ENCODE data around the gene SOX3. TPM values are rescaled to one million over a fixed set of nuclear protein-coding genes. Genes with fewer than 3 reads are reported as not detected.

The SOX3 gene
- total RNA-seq (2016; rRNA removed; fragmentation: Illumina TruSeq; extraction: Trizol) (not detected in 2 replicates), polyA plus RNA-seq (2011; rRNA removed) (not detected in 2 replicates), polyA minus RNA-seq (2011; rRNA and poly(A)+ RNA removed; ENCODE audit: low replicate concordance) (not detected in 2 replicates), Bru-seq, nascent RNA (not detected), BruChase-seq, experiment 1, labeled RNA remaining after a 6-hour chase (not detected), BruChase-seq, experiment 2, labeled RNA remaining after a 2-hour chase (not detected)
- total RNA-seq (2016; cell fraction: cytosol; rRNA removed; fragmentation: Illumina TruSeq; extraction: Trizol; ENCODE audit: low read depth) = not detected in 2 replicates
- not detected in 2 replicates for total RNA-seq (2016; cell fraction: insoluble cytoplasmic fraction; rRNA removed; fragmentation: Illumina TruSeq; extraction: Trizol)
- total RNA-seq (2016; cell fraction: membrane; rRNA removed; fragmentation: Illumina TruSeq; extraction: Trizol) = not detected in 2 replicates
- total RNA-seq (2016; cell fraction: nucleus; rRNA removed; fragmentation: Illumina TruSeq; extraction: Trizol) = not detected in 2 replicates
- not detected in 2 replicates for polyA plus RNA-seq (2011; cell fraction: cytosol; rRNA removed)
- polyA plus RNA-seq (2011; cell fraction: nucleus; rRNA removed) = not detected in 2 replicates
- not detected in 2 replicates for polyA plus RNA-seq (2012)
- not detected in 2 replicates for polyA plus RNA-seq (2016; cell fraction: cytosol; fragmentation: Illumina TruSeq; extraction: Trizol; ENCODE audit: low read depth)
- polyA plus RNA-seq (2016; cell fraction: insoluble cytoplasmic fraction; fragmentation: Illumina TruSeq; extraction: Trizol; ENCODE audit: low read depth) = not detected in 2 replicates
- not detected in 2 replicates for polyA plus RNA-seq (2016; cell fraction: membrane; fragmentation: Illumina TruSeq; extraction: Trizol; ENCODE audit: low read depth)
- polyA plus RNA-seq (2016; cell fraction: nucleus; fragmentation: Illumina TruSeq; extraction: Trizol; ENCODE audit: insufficient read depth, low read depth) = not detected in 2 replicates
- polyA minus RNA-seq (2011; cell fraction: cytosol; rRNA and poly(A)+ RNA removed) = not detected in 2 replicates
- polyA minus RNA-seq (2011; cell fraction: nucleus; rRNA and poly(A)+ RNA removed) = not detected in 2 replicates
- long read RNA-seq, experiment 1 = 0 reads
- long read RNA-seq, experiment 2 = 0 reads

- ChIA-PET CTCF (ENCODE audit: low intra/inter-chr PET ratio, low total read pairs) (no interaction called here), POLR2A (no interaction called here)
- Histone ChIP-seq H3K79me2 (ENCODE audit: insufficient read depth, low read length) (no peaks in the 10 kb centered on the region), H3K4me1 (ENCODE audit: insufficient read depth, low read length) (no peaks in the 10 kb centered on the region), H3K4me3 (replicated peaks in 1 of 3; ENCODE audit: insufficient read depth in 1 of 3, low read depth in 2 of 3, low read length in 3 of 3) (no peak within 1 kb of the TSS), H3K27me3 (ENCODE audit: control insufficient read depth in 1 of 2, insufficient read depth in 2 of 2, low read length in 2 of 2) (no peaks in the 10 kb centered on the region; a peak in 2 of 5 replicates), H3K27ac (ENCODE audit: extremely low read length, insufficient read depth, low read length) (no peak within 1 kb of the TSS), H3K9ac (ENCODE audit: insufficient read depth, low read depth, low read length) (no peak within 1 kb of the TSS), H4K20me1 (ENCODE audit: insufficient read depth, low read length) (no peaks in the 10 kb centered on the region), H3K36me3 (replicated peaks in 1 of 2; ENCODE audit: control insufficient read depth in 1 of 2, insufficient read depth in 2 of 2, low read length in 2 of 2) (no peaks in the 10 kb centered on the region), H3K9me3 (ENCODE audit: low read length) (no peaks in the 10 kb centered on the region), H2AFZ (ENCODE audit: low read length) (no peak within 1 kb of the TSS), H3K4me2 (ENCODE audit: low read depth, low read length) (no peak within 1 kb of the TSS)
- 68% methylated on average over 40 of the region's 87 CpGs for WGBS (ENCODE audit: low lambda C conversion rate)
- TF ChIP-seq CREB1 (IDR thresholded peaks at IDR 0.05) = no peak
- no peak for TF ChIP-seq CREB1 (CRISPR knock-in tag; IDR thresholded peaks at IDR 0.05)
- no peak for TF ChIP-seq TBL1XR1 (IDR thresholded peaks at IDR 0.05; ENCODE audit: borderline replicate concordance, low read length, partially characterized antibody)
- no peak for TF ChIP-seq ZNF670 (CRISPR knock-in tag; IDR thresholded peaks at IDR 0.05; ENCODE audit: borderline replicate concordance)
- no peak for TF ChIP-seq TEAD3 (CRISPR knock-in tag; optimal IDR thresholded peaks at IDR 0.05; ENCODE audit: borderline replicate concordance)
- no peak for TF ChIP-seq TRIM22 (IDR thresholded peaks at IDR 0.05)
- no peak for TF ChIP-seq ZNF230 (CRISPR knock-in tag; IDR thresholded peaks at IDR 0.05)
- TF ChIP-seq MAFG (CRISPR knock-in tag; IDR thresholded peaks at IDR 0.05) = no peak
- TF ChIP-seq ZNF33B (CRISPR knock-in tag; IDR thresholded peaks at IDR 0.05) = no peak
- no peak for TF ChIP-seq PHF5A (CRISPR knock-in tag; IDR thresholded peaks at IDR 0.05; ENCODE audit: low read depth, unreplicated experiment)
- no peak for TF ChIP-seq TEF (CRISPR knock-in tag; IDR thresholded peaks at IDR 0.05)
- in situ Hi-C loops (cut with HindIII; ENCODE audit: extremely low pct_ligation_motif_present, low pct_unique_long_range_greater_than_20kb) (no loop called here), intact Hi-C loops (cut with micrococcal nuclease; ENCODE audit: unreplicated experiment) (no loop called here)
- DNase-seq (ENCODE audit: low spot score) (no peak), ATAC-seq (no peak), FAIRE-seq (no peak)
- BruUV-seq (replicated peaks) = no TSS peak
Observed at GRCh38 chrX:140504371-140505324, at the start of gene SOX3. Gene SOX3 (minus strand): TSS chrX:140505069. CDS start chrX:140505060, 9 bp downstream.
